ENCODE measurements around the gene SPTBN1.
A peak's percentile ranks its signal among the peaks of the same experiment; 100 is the strongest.

SPTBN1 gene

DNA sequence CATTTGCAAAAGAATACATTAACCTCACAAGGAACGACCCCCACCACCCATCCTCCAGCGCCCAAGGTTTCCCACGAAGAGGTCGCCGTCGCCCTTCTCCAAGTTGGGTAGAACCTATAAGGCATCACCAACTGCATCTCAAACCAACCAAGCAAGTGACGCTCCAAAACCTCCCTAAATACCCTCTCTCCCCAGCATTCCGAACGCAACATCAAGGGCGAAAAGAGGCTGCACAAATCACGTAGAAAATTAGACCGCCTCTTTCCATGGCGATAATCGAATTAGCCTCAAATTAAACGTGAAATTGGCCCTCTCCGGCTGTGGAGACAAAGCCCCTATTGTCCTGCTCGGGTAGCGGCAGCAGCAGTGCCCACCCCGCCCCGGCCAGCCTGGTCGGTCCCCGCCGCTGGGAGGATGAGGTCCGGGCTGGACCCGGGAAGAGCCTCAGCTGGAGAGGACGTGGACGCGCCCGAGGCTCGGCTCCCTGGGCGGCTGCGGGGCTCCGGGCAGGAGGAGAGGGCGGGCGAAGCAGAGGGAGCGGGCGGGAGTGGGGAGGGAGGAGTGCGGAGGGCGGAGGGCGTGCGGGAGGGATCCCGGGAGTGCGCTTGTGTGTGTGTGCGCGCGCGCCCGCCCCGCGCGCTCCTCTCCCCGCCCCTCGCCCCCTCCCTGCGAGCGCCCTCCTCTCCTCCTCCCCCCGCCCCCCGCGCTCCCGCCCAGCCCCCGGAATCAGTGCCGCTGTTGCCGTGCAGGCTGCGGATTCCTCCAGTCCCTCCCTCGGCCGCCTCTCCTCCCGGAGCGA is at the start of gene SPTBN1:
Gene SPTBN1, plus strand, starts transcription at position 765 of the 799 bp plus-strand sequence. CDS start 70,092 bp downstream, outside the sequence.
- intact Hi-C loops (cut with DNase I): loop anchor here (1.0 to 10.0 kb wide), 5 partner anchors 46 to 341 kb away; partner anchors contain the start of gene ACYP2

DNA sequence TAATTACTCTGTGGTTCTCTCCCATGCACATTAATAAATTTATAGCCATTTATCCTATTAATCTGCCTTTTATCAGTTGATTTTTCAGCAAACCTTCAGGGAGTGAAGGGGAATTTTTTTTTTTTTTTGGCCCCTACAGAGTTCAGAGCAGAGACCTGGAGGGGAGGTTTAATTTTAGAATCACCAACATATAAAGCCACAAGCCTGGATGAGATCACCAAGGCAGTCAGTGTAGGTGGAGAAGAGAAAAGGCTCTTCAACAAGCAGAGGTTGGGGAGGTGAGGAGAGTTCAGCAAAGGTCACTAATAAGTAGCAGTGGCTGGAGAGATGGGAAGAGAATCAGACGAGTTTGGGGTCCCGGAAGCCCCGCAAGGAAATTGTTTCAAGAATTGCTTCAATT is 48.4 kb upstream of the SPTBN1 start:
- intact Hi-C loops (cut with DNase I): no loop called here
- no peak for DNase-seq

More for the DNA sequence above, at the start of gene SPTBN1:
- peak; percentile 87 to 99 (median 94) for DNase-seq

GRCh38 chr2:54408288-54408687 is 47.8 kb upstream of the SPTBN1 start:
- no peak for DNase-seq
- intact Hi-C loops (cut with DNase I): no loop called here

- DNase-seq: peak in 6 of 10 donors; percentile 30 to 92 (median 50)
- intact Hi-C loops (cut with DNase I): loop anchor here (1.0 kb wide), 1 partner anchor 47 kb away; the partner anchor contains the start of gene SPTBN1
Observed at GRCh38 chr2:54409752-54410151, 46.4 kb upstream of the SPTBN1 start.

DNA sequence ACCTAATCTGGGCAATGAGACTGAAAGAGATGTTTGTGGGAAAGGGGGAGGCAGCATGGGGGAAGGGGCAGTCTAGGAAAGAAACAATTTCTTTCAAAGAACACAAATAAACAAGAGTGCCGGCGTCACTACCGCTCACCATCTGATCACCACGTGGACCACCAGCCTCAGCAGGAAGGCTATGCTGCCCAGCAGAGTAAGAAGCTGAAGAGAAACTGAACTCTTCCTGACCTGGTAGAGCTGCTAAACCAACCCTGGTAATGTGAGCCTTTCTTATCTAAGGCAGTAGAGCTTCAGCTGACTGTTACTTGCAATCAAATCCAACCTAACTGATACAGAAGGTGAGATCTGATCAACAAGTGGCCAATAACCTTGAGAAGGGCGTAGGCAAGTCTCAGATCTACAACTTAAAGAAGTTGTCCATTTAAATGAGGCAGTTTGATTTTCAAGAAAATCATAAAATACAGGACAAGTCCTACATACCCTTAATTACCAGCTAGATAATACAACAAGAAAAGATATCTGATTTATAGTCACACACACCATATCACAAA is 44.2 kb upstream of the SPTBN1 start:
- no peak for DNase-seq
- intact Hi-C loops (cut with DNase I): no loop called here

- intact Hi-C loops (cut with DNase I): no loop called here
- no peak for DNase-seq
Observed at GRCh38 chr2:54416166-54416813, 39.8 kb upstream of the SPTBN1 start.

GRCh38 chr2:54416938-54417337 is 39.2 kb upstream of the SPTBN1 start:
- intact Hi-C loops (cut with DNase I): no loop called here
- DNase-seq: no peak

- no peak for DNase-seq
- intact Hi-C loops (cut with DNase I): no loop called here
Observed at GRCh38 chr2:54417577-54417976, 38.5 kb upstream of the SPTBN1 start.

DNA sequence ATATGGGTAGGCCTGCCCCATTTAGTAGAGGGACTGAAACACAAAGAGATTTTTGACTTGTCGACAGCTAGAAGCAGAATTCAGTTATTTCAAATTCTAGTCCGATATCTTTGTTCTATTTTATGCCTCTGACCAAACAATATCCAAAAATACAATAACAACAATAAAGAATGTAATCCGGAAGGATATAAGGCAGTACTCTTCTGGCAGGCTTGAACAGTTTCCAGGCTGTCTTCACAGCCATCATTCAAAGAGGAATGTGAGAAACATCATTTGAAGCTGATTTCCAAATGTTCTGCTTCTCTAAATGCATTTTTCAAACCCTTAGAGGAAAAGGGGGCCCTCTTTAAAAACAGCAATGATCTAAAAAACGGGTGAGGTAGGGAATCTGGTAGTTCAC is 36.7 kb upstream of the SPTBN1 start:
- no peak for DNase-seq
- intact Hi-C loops (cut with DNase I): no loop called here

DNA sequence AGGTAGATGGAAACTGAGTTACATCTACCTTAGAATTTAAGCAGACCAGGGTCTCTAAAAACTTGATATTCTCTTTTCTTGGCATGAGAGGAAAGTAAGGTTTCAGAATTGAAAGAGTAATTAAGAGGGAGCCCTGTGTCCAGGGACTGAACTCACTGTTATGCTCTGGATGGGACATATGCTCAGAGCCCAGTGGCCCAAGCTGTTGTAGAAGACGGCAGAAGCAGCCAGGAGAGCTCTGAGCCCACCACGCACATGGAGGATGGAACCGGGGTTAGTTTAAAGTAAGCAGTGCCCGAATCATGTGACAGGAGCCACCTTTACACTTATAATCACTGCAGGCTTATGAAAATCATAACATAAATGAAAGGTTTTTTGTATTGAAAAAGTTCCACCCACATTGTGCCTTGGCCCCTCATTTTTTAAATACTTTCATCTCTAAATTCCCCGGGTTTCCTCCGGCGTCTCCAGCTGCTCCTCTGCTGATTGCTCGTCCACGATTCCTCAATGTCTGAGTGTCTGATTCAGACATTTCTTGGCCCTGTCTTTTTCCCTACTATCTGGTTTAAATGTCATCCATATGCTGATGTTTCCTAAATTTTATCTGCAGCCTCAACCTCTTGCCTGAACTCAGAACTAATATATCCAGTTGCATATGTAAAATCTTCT is 36.1 kb upstream of the SPTBN1 start:
- DNase-seq: no peak
- intact Hi-C loops (cut with DNase I): no loop called here

DNA sequence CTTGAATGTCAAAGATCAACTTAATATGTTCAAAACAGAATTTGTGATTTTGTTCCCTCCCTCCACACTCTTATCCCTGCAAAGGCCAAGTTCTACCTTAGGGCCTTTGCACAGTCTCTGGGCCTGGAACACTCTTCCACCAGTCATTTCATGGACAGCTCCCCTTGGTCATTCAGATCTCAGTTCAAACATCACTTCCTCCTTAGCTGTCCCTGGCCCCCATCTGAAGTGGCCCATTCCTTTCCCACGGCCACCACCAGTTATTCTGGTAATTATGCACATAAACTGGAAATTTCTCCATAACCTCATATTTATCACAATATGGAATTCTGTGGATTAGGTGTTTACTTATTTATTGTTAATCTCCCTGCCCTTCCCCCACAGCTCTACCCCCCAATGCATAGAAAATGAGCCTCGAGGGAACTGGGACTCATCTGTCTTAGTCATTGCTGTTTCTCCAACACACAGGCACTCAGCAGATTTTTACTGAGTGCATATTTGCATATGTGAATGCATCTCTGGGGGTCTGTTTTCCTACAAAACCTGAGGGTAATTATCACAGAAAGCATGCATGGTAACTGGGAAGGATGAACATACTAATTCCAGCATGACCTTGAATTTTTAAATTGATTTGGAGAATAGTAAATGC is 35.5 kb upstream of the SPTBN1 start:
- DNase-seq: no peak

GRCh38 chr2:54422072-54422581 is 34.0 kb upstream of the SPTBN1 start:
- intact Hi-C loops (cut with DNase I): no loop called here
- no peak for DNase-seq

More for the DNA sequence above, 35.5 kb upstream of the SPTBN1 start:
- intact Hi-C loops (cut with DNase I): no loop called here

DNA sequence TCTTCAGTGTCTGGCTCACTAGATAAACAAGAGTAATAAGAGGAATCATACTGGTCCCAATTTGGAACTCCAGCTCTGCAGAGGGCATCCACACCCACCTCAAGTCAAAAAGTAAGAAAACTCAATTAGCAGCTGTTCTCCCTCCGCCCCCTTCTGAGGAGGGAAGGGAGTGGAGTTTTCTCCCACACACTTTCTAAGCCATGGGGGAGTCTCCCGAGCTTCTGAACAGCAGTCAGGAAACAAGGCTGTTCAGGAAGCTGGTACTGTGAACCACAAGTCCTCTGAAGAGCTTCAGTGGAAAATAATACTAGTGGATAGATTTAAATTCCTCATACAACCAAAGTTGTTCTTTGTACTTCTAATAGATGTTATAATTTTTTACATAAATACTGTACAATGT is 32.9 kb upstream of the SPTBN1 start:
- no peak for DNase-seq
- intact Hi-C loops (cut with DNase I): no loop called here

GRCh38 chr2:54424555-54425163 is 31.5 kb upstream of the SPTBN1 start:
- DNase-seq: no peak
- intact Hi-C loops (cut with DNase I): no loop called here

GRCh38 chr2:54428108-54428831 is 27.9 kb upstream of the SPTBN1 start:
- DNase-seq: no peak
- intact Hi-C loops (cut with DNase I): no loop called here

- DNase-seq: no peak
- intact Hi-C loops (cut with DNase I): no loop called here
Observed at GRCh38 chr2:54429054-54429453, 27.1 kb upstream of the SPTBN1 start.

GRCh38 chr2:54429811-54430551 is 26.1 kb upstream of the SPTBN1 start:
- intact Hi-C loops (cut with DNase I): no loop called here
- DNase-seq: no peak

DNA sequence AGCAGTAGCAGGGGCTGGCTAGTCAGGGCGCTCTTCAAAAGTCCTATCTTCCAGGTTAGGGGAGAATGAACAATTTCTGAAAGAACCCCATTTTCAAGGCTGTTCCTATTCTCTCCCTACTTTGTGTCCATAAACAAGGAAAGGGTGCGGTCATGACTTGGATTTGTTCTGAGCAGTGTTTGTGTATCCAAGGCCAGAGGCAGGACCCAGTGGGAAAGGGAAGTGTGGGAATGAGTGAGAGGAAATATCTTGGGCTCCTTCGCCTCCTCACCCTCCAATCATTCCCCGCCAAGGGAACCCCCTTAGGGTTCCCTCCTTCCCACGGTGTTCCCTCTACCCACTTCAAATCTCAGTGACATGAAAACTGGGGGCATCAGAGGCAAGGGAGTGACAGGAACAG is 25.5 kb upstream of the SPTBN1 start:
- no peak for DNase-seq
- intact Hi-C loops (cut with DNase I): no loop called here

All from posterior cingulate gyrus (tissue), 11 donors.